H9 (cell line): ENCODE results near the gene PPP5C. TPM values are rescaled to one million over a fixed set of nuclear protein-coding genes. Genes with fewer than 3 reads are reported as not detected.

ENCODE experiments used
- DNase-seq: peaks from one replicate; pipeline ENCODE4 v3.0.0-alpha.2; 2017
- H2AFZ ChIP-seq: one replicate; pipeline ENCODE4 v1.6.1; 2013; ENCODE audit warnings: mild to moderate bottlenecking, low read length, control low read depth, moderate library complexity
- H2AK5ac ChIP-seq: 2 replicates; pipeline ENCODE4 v1.6.1; 2013; ENCODE audit warnings: low read length, control low read depth, mixed read lengths; ENCODE audit not compliant: insufficient read length
- H2BK120ac ChIP-seq: one replicate; pipeline ENCODE4 v1.6.1; 2013; ENCODE audit warnings: low read depth, mild to moderate bottlenecking, low read length, control low read depth, inconsistent platforms; ENCODE audit not compliant: poor library complexity, severe bottlenecking
- H2BK12ac ChIP-seq: 2 replicates; pipeline ENCODE4 v1.6.1; 2013; ENCODE audit warnings: low read length, control low read depth, mixed read lengths, low read depth; ENCODE audit not compliant: insufficient read length
- H2BK15ac ChIP-seq: 2 replicates; pipeline ENCODE4 v1.6.1; 2013; ENCODE audit warnings: low read depth, low read length, control low read depth
- H2BK20ac ChIP-seq: one replicate; pipeline ENCODE4 v1.6.1; 2013; ENCODE audit warnings: low read depth, mild to moderate bottlenecking, low read length, control low read depth, inconsistent platforms; ENCODE audit not compliant: poor library complexity, severe bottlenecking
- H2BK5ac ChIP-seq: 2 replicates; pipeline ENCODE4 v1.6.1; 2013; ENCODE audit warnings: low read length, control low read depth, mixed read lengths; ENCODE audit not compliant: insufficient read length
- H3K14ac ChIP-seq: 2 replicates; pipeline ENCODE4 v1.6.1; 2013; ENCODE audit warnings: low read length, control low read depth; ENCODE audit not compliant: insufficient read depth
- H3K18ac ChIP-seq: 2 replicates; pipeline ENCODE4 v1.6.1; 2013; ENCODE audit warnings: low read depth, mild to moderate bottlenecking, mixed read lengths, low read length, control low read depth; ENCODE audit not compliant: insufficient read length
- H3K23ac ChIP-seq: 2 replicates; pipeline ENCODE4 v1.6.1; 2013; ENCODE audit warnings: low read length, control low read depth, mixed read lengths, low read depth; ENCODE audit not compliant: insufficient read length
- H3K23me2 ChIP-seq: 2 replicates; pipeline ENCODE4 v1.6.1; 2013; ENCODE audit warnings: low read depth, mild to moderate bottlenecking, mixed read lengths, low read length, control low read depth; ENCODE audit not compliant: insufficient read length, poor library complexity, severe bottlenecking
- H3K27ac ChIP-seq: 2 replicates; pipeline ENCODE4 v1.5.1; 2013; ENCODE audit warnings: low read length, control low read depth, mixed read lengths, low read depth; ENCODE audit not compliant: insufficient read length
- H3K27me3 ChIP-seq: 2 replicates; pipeline ENCODE4 v1.6.1; 2013; ENCODE audit warnings: low read length, control low read depth, inconsistent platforms; ENCODE audit not compliant: insufficient read depth
- H3K4ac ChIP-seq: 2 replicates; pipeline ENCODE4 v1.6.1; 2013; ENCODE audit warnings: low read depth, mild to moderate bottlenecking, control low read depth, inconsistent platforms, low read length, moderate library complexity
- H3K4me1 ChIP-seq: 2 replicates; pipeline ENCODE4 v1.6.1; 2013; ENCODE audit warnings: low read length, control low read depth, inconsistent platforms; ENCODE audit not compliant: insufficient read depth
- H3K4me2 ChIP-seq: 2 replicates; pipeline ENCODE4 v1.6.1; 2013; ENCODE audit warnings: low read length, control low read depth, mixed read lengths; ENCODE audit not compliant: insufficient read length, insufficient read depth
- H3K56ac ChIP-seq: 2 replicates; pipeline ENCODE4 v1.6.1; 2013; ENCODE audit warnings: low read depth, mild to moderate bottlenecking, mixed read lengths, low read length, control low read depth; ENCODE audit not compliant: insufficient read length
- H3K79me1 ChIP-seq: 2 replicates; pipeline ENCODE4 v1.6.1; 2013; ENCODE audit warnings: low read depth, mild to moderate bottlenecking, moderate library complexity, low read length, control low read depth, inconsistent platforms; ENCODE audit not compliant: insufficient read depth, poor library complexity, severe bottlenecking
- H3K79me2 ChIP-seq: 2 replicates; pipeline ENCODE4 v1.6.1; 2013; ENCODE audit warnings: low read length, control low read depth, inconsistent platforms; ENCODE audit not compliant: insufficient read depth
- H3K9ac ChIP-seq: 2 replicates; pipeline ENCODE4 v1.6.1; 2013; ENCODE audit warnings: low read length, control low read depth, mixed read lengths; ENCODE audit not compliant: insufficient read length; ENCODE audit errors: extremely low read depth
- H3K9me3 ChIP-seq: one replicate; pipeline ENCODE4 v1.6.1; 2013; ENCODE audit warnings: low read depth, low read length, inconsistent platforms; ENCODE audit not compliant: control insufficient read depth
- H3T11ph ChIP-seq: one replicate; pipeline ENCODE4 v1.6.1; 2013; ENCODE audit warnings: mild to moderate bottlenecking, low read length, control low read depth, inconsistent platforms
- H4K20me1 ChIP-seq: one replicate; pipeline ENCODE4 v1.6.1; 2013; ENCODE audit not compliant: control insufficient read depth, insufficient read length, insufficient read depth
- H4K5ac ChIP-seq: 2 replicates; pipeline ENCODE4 v1.6.1; 2013; ENCODE audit warnings: low read depth, mild to moderate bottlenecking, mixed read lengths, low read length, control low read depth; ENCODE audit not compliant: insufficient read length
- H4K8ac ChIP-seq: replicated peaks from 2 replicates; pipeline ENCODE4 v1.6.1; 2013; ENCODE audit warnings: low read length, control low read depth, mixed read lengths, low read depth; ENCODE audit not compliant: insufficient read length
- H4K91ac ChIP-seq: 2 replicates; pipeline ENCODE4 v1.6.1; 2013; ENCODE audit warnings: low read depth, mild to moderate bottlenecking, moderate library complexity, mixed read lengths, low read length, control low read depth; ENCODE audit not compliant: insufficient read length
- H3K27ac Mint-ChIP-seq, 3 experiments: 2 replicates in 2 of 3; 3 replicates in 1 of 3; pipeline ENCODE4 v1.8.0; 2020 to 2021; ENCODE audit warnings: mixed read lengths in 3 of 3, mild to moderate bottlenecking in 1 of 3, moderate library complexity in 1 of 3
- H3K27me3 Mint-ChIP-seq: 2 replicates; pipeline ENCODE4 v1.8.0; 2021; ENCODE audit warnings: low read depth, mild to moderate bottlenecking, moderate library complexity, mixed read lengths
- H3K36me3 Mint-ChIP-seq, 3 experiments: 2 replicates in 2 of 3; 3 replicates in 1 of 3; pipeline ENCODE4 v1.8.0; 2020 to 2021; ENCODE audit warnings: low read depth in 3 of 3, mixed read lengths in 3 of 3; ENCODE audit not compliant: insufficient read depth in 1 of 3
- H3K4me1 Mint-ChIP-seq, 2 experiments: 2 replicates each; pipeline ENCODE4 v1.8.0; 2020; ENCODE audit warnings: mixed read lengths in 2 of 2
- H3K4me3 Mint-ChIP-seq, 2 experiments: 2 replicates in 1 of 2; 3 replicates in 1 of 2; pipeline ENCODE4 v1.8.0; 2020 to 2021; ENCODE audit warnings: mild to moderate bottlenecking in 2 of 2, mixed read lengths in 2 of 2, moderate library complexity in 1 of 2
- H3K9me3 Mint-ChIP-seq, 2 experiments: 2 replicates in 1 of 2; 3 replicates in 1 of 2; pipeline ENCODE4 v1.8.0; 2020; ENCODE audit warnings: mild to moderate bottlenecking in 2 of 2, mixed read lengths in 2 of 2, moderate library complexity in 1 of 2
- WGBS: extraction: QIAGEN DNeasy Blood & Tissue Kit; methylation state at CpG from one replicate; pipeline ENCODE4 v1.1.7; 2013; ENCODE audit warnings: missing lambda C conversion rate, low lambda C conversion rate, mixed read lengths; ENCODE audit not compliant: insufficient read length; ENCODE audit errors: extremely low coverage; 5-methylcytosine and 5-hydroxymethylcytosine counted together
- total RNA-seq: library from RNA; stranded (reverse); gene quantifications from 2 replicates; pipeline ENCODE4 v1.2.1, GENCODE V29; 2021
- TF ChIP-seq, protein P1 (sequence below): fragments of 200-600 bp; sonication (generic); conservative IDR thresholded peaks from 3 replicates; pipeline ENCODE4 v1.8.0; 2021; ENCODE audit warnings: antibody characterized with exemption, mild to moderate bottlenecking

The PPP5C gene
- total RNA-seq, 1 experiment from 2014 or later, result 108 TPM

- H2BK15ac ChIP-seq, result no peak overlapping the region
- no peak overlapping the region for H3K4ac ChIP-seq
- peaks cover 4% of the 10 kb centered on the region; the same call in 1 of the 2 replicates for H3K4me1 ChIP-seq
- H2BK120ac ChIP-seq, result no peak overlapping the region
- TF ChIP-seq, protein P1, sequence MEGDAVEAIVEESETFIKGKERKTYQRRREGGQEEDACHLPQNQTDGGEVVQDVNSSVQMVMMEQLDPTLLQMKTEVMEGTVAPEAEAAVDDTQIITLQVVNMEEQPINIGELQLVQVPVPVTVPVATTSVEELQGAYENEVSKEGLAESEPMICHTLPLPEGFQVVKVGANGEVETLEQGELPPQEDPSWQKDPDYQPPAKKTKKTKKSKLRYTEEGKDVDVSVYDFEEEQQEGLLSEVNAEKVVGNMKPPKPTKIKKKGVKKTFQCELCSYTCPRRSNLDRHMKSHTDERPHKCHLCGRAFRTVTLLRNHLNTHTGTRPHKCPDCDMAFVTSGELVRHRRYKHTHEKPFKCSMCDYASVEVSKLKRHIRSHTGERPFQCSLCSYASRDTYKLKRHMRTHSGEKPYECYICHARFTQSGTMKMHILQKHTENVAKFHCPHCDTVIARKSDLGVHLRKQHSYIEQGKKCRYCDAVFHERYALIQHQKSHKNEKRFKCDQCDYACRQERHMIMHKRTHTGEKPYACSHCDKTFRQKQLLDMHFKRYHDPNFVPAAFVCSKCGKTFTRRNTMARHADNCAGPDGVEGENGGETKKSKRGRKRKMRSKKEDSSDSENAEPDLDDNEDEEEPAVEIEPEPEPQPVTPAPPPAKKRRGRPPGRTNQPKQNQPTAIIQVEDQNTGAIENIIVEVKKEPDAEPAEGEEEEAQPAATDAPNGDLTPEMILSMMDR, result no peak
- H4K20me1 ChIP-seq, result peaks cover 2% of the 10 kb centered on the region
- peaks cover 7% of the 10 kb centered on the region for H3K79me1 ChIP-seq
- H3K36me3 Mint-ChIP-seq, result peaks cover 11 to 17% (median 12%) of the 10 kb centered on the region in 3 experiments
- H3K27ac Mint-ChIP-seq, result peak overlapping the region in 1 of 3 experiments; percentile 68; a peak in 1 of 7 replicates
- H3K56ac ChIP-seq, result no peak overlapping the region
- H2BK12ac ChIP-seq, result no peak overlapping the region
- no peak overlapping the region for H4K8ac ChIP-seq
- no peaks in the 10 kb centered on the region for H3K9me3 ChIP-seq
- peaks cover 36% of the 10 kb centered on the region for H3K23me2 ChIP-seq
- peaks cover 6% of the 10 kb centered on the region; the same call in 1 of the 2 replicates for H3K79me2 ChIP-seq
- H3K23ac ChIP-seq, result no peak overlapping the region
- H3K4me2 ChIP-seq, result no peak overlapping the region
- no peak overlapping the region for H2AFZ ChIP-seq
- H4K91ac ChIP-seq, result no peak overlapping the region
- no peak overlapping the region for H4K5ac ChIP-seq
- H3K27me3 Mint-ChIP-seq, result peaks cover 52% of the 10 kb centered on the region
- H3K4me1 Mint-ChIP-seq, result peaks cover 42 to 56% of the 10 kb centered on the region in 2 experiments
- H2BK5ac ChIP-seq, result no peak overlapping the region
- H3T11ph ChIP-seq, result no peak overlapping the region
- no peak overlapping the region for H3K27ac ChIP-seq
- H3K9me3 Mint-ChIP-seq, result no peaks in the 10 kb centered on the region; a peak in 2 of 5 replicates
- no peak overlapping the region for H2AK5ac ChIP-seq
- no peak overlapping the region for H3K18ac ChIP-seq
- no peaks in the 10 kb centered on the region; the same call in 1 of the 2 replicates for H3K27me3 ChIP-seq
- no peak overlapping the region; the same call in 1 of the 2 replicates for H3K14ac ChIP-seq
- no peak overlapping the region; a peak in 1 of 5 replicates for H3K4me3 Mint-ChIP-seq
- H3K9ac ChIP-seq, result no peak overlapping the region
- WGBS, result no CpG with 5 or more reads among the region's 3 CpGs
- DNase-seq, result no peak
- H2BK20ac ChIP-seq, result no peak overlapping the region
Measured at GRCh38 chr19:46409191-46409590, 62.3 kb downstream of the PPP5C start.
